SK-N-SH treated with all-trans-retinoic acid at 6 μM for 48 hours (cell line): Measurements from ENCODE around the gene PCDHGA3.

Source experiments
- BACH2 ChIP-seq: fragments of 250-450 bp; sonication (Bioruptor Pico); IDR thresholded peaks from 2 replicates; pipeline ENCODE4 v1.9.0; 2021; ENCODE audit warnings: mild to moderate bottlenecking, borderline replicate concordance
- CSDC2 ChIP-seq: fragments of 250-450 bp; sonication (Bioruptor Pico); IDR thresholded peaks from 2 replicates; pipeline ENCODE4 v1.5.0; 2020; ENCODE audit warnings: mild to moderate bottlenecking, moderate library complexity
- ISL1 ChIP-seq: fragments of 250-450 bp; sonication (Bioruptor Pico); IDR thresholded peaks from 2 replicates; pipeline ENCODE4 v2.1.2; 2022; ENCODE audit warnings: mild to moderate bottlenecking, moderate library complexity
- RARB ChIP-seq: fragments of 250-450 bp; sonication (Bioruptor Pico); IDR thresholded peaks from 2 replicates; pipeline ENCODE4 v1.8.0; 2021; ENCODE audit warnings: mild to moderate bottlenecking, moderate library complexity
- TCF4 ChIP-seq: fragments of 250-450 bp; sonication (Bioruptor Pico); IDR thresholded peaks from 2 replicates; pipeline ENCODE4 v1.8.0; 2021; ENCODE audit warnings: mild to moderate bottlenecking, moderate library complexity, borderline replicate concordance
- TOX ChIP-seq: fragments of 250-450 bp; sonication (Bioruptor Pico); IDR thresholded peaks from 2 replicates; pipeline ENCODE4 v1.8.0; 2021; ENCODE audit warnings: mild to moderate bottlenecking, moderate library complexity, borderline replicate concordance
- ZFP3 ChIP-seq: fragments of 250-450 bp; sonication (Bioruptor Pico); IDR thresholded peaks from 2 replicates; pipeline ENCODE4 v1.5.0; 2020; ENCODE audit warnings: mild to moderate bottlenecking, moderate library complexity
- ZFP30 ChIP-seq: fragments of 450-650 bp; formaldehyde crosslinking; IDR thresholded peaks from 2 replicates; pipeline ENCODE4 v1.5.0; 2022; ENCODE audit warnings: mild to moderate bottlenecking, moderate library complexity
- TF ChIP-seq, protein P1 (sequence below): fragments of 250-450 bp; sonication (Bioruptor Pico); IDR thresholded peaks from 2 replicates; pipeline ENCODE4 v1.8.0; 2020; ENCODE audit warnings: mild to moderate bottlenecking, moderate library complexity, borderline replicate concordance
- TF ChIP-seq, protein P2 (sequence below): fragments of 250-450 bp; sonication (Bioruptor Pico); IDR thresholded peaks from 2 replicates; pipeline ENCODE4 v1.8.0; 2021; ENCODE audit warnings: low read depth, mild to moderate bottlenecking, moderate library complexity, borderline replicate concordance

DNA sequence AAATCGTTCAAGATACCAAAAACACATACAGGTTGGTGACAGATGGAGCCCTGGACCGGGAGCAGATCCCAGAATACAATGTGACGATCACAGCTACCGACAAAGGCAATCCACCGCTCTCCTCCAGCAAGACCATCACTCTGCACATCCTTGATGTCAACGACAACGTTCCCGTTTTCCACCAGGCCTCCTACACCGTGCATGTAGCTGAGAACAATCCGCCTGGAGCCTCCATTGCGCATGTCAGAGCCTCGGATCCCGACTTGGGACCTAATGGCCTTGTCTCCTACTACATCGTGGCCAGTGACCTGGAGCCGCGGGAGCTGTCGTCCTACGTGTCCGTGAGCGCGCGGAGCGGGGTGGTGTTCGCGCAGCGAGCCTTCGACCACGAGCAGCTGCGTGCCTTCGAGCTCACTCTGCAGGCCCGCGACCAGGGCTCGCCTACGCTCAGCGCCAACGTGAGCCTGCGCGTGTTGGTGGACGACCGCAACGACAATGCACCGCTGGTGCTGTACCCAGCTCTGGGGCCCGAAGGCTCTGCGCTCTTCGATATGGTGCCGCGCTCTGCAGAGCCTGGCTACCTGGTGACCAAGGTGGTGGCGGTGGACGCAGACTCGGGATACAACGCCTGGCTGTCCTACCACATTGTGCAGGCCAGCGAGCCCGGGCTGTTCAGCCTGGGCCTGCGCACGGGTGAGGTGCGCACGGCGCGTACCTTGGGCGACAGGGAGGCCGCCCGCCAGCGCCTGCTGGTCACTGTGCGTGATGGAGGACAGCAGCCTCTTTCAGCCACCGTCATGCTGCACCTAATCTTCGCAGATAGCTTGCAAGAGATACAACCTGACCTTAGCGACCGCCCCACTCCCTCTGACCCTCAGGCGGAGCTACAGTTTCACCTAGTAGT lies 28.2 kb downstream of the PCDHGA3 start:
- no peak for TF ChIP-seq RARB (CRISPR knock-in tag)
- TF ChIP-seq TOX (CRISPR knock-in tag) = no peak
- TF ChIP-seq, protein P1, sequence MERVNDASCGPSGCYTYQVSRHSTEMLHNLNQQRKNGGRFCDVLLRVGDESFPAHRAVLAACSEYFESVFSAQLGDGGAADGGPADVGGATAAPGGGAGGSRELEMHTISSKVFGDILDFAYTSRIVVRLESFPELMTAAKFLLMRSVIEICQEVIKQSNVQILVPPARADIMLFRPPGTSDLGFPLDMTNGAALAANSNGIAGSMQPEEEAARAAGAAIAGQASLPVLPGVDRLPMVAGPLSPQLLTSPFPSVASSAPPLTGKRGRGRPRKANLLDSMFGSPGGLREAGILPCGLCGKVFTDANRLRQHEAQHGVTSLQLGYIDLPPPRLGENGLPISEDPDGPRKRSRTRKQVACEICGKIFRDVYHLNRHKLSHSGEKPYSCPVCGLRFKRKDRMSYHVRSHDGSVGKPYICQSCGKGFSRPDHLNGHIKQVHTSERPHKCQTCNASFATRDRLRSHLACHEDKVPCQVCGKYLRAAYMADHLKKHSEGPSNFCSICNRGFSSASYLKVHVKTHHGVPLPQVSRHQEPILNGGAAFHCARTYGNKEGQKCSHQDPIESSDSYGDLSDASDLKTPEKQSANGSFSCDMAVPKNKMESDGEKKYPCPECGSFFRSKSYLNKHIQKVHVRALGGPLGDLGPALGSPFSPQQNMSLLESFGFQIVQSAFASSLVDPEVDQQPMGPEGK (CRISPR knock-in tag) = no peak
- no peak for TF ChIP-seq CSDC2 (CRISPR knock-in tag)
- no peak for TF ChIP-seq ISL1 (CRISPR knock-in tag)
- TF ChIP-seq, protein P2, sequence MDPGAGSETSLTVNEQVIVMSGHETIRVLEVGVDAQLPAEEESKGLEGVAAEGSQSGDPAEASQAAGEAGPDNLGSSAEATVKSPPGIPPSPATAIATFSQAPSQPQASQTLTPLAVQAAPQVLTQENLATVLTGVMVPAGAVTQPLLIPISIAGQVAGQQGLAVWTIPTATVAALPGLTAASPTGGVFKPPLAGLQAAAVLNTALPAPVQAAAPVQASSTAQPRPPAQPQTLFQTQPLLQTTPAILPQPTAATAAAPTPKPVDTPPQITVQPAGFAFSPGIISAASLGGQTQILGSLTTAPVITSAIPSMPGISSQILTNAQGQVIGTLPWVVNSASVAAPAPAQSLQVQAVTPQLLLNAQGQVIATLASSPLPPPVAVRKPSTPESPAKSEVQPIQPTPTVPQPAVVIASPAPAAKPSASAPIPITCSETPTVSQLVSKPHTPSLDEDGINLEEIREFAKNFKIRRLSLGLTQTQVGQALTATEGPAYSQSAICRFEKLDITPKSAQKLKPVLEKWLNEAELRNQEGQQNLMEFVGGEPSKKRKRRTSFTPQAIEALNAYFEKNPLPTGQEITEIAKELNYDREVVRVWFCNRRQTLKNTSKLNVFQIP (CRISPR knock-in tag) = no peak
- no peak for TF ChIP-seq BACH2 (CRISPR knock-in tag)
- TF ChIP-seq ZFP3 (CRISPR knock-in tag) = no peak
- TF ChIP-seq TCF4 (CRISPR knock-in tag) = no peak
- no peak for TF ChIP-seq ZFP30 (CRISPR knock-in tag)
